HepG2 (cell line): ENCODE data around the gene ARMH3. TPM values are rescaled to one million over a fixed set of nuclear protein-coding genes. Genes with fewer than 3 reads are reported as not detected.
A peak's percentile ranks its signal among the peaks of the same experiment; 100 is the strongest.

Source experiments
- ARID3A ChIP-seq: IDR thresholded peaks from 2 replicates; pipeline ENCODE4 v1.6.1; 2012; ENCODE audit warnings: low read depth, low read length, improper control_type of control experiment
- ATF7-NPFF ChIP-seq: sonication (generic); formaldehyde crosslinking; IDR thresholded peaks from 2 replicates; pipeline ENCODE4 v1.8.1; 2023; ENCODE audit warnings: mild to moderate bottlenecking, low read depth, missing genetic modification reagents, moderate library complexity
- CREB1 ChIP-seq, 2 experiments: fragments of 450-650 bp in 1 of 2; IDR thresholded peaks; 2 replicates each; pipeline ENCODE4 v1.6.1; 2016 to 2017; ENCODE audit warnings: control low read depth in 1 of 2, mild to moderate bottlenecking in 1 of 2, missing compliant biosample characterization in 1 of 2, missing genetic modification characterization in 1 of 2
- GABPA ChIP-seq, 2 experiments: IDR thresholded peaks; 2 replicates each; pipeline ENCODE4 v1.6.1; 2011 to 2016; ENCODE audit warnings: low read depth in 2 of 2, low read length in 1 of 2, missing biosample characterization in 1 of 2, missing genetic modification characterization in 1 of 2
- HMGXB4 ChIP-seq, 2 experiments: sonication (generic) in 1 of 2; formaldehyde crosslinking in 1 of 2; IDR thresholded peaks; 2 replicates each; pipeline versions ENCODE4 v1.4.0 to v1.6.1; 2018 to 2020; ENCODE audit warnings: missing genetic modification reagents in 2 of 2, borderline replicate concordance in 1 of 2, low read depth in 1 of 2, mild to moderate bottlenecking in 1 of 2, missing biosample characterization in 1 of 2
- KMT2B ChIP-seq: IDR thresholded peaks from 2 replicates; pipeline ENCODE4 v1.6.1; 2016; ENCODE audit warnings: missing genetic modification reagents, missing compliant biosample characterization
- MED8 ChIP-seq: sonication (generic); formaldehyde crosslinking; IDR thresholded peaks from 2 replicates; pipeline ENCODE4 v1.8.1; 2023; ENCODE audit warnings: mild to moderate bottlenecking, missing genetic modification reagents; ENCODE audit not compliant: insufficient replicate concordance
- TGIF2 ChIP-seq: IDR thresholded peaks from 2 replicates; pipeline ENCODE4 v1.6.1; 2016; ENCODE audit warnings: control low read depth, missing compliant biosample characterization
- ZBED4 ChIP-seq: sonication (generic); formaldehyde crosslinking; IDR thresholded peaks from 2 replicates; pipeline ENCODE4 v1.4.0; 2020; ENCODE audit warnings: missing genetic modification reagents, borderline replicate concordance
- ZFP36L2 ChIP-seq: sonication (generic); formaldehyde crosslinking; IDR thresholded peaks from 2 replicates; pipeline ENCODE4 v1.4.0; 2020; ENCODE audit warnings: missing genetic modification reagents
- ZNF562 ChIP-seq: sonication (generic); formaldehyde crosslinking; IDR thresholded peaks from 2 replicates; pipeline ENCODE4 v1.8.0; 2022; ENCODE audit warnings: missing genetic modification reagents, borderline replicate concordance
- ZNF775 ChIP-seq: sonication (generic); formaldehyde crosslinking; IDR thresholded peaks from 2 replicates; pipeline ENCODE4 v1.4.0; 2020; ENCODE audit warnings: missing genetic modification reagents, mild to moderate bottlenecking, moderate library complexity, borderline replicate concordance
- ZNF781 ChIP-seq: sonication (generic); formaldehyde crosslinking; IDR thresholded peaks from 2 replicates; pipeline ENCODE4 v1.5.1; 2020; ENCODE audit warnings: borderline replicate concordance, mild to moderate bottlenecking, missing genetic modification reagents; ENCODE audit errors: not compliant biosample characterization
- polyA plus RNA-seq, 8 experiments: library from polyadenylated mRNA; depleted of rRNA in 3 of 8; stranded (reverse) in 7 of 8; unstranded in 1 of 8; fragments of >200 nt; fragmentation: Illumina TruSeq in 4 of 8; extraction: Trizol in 4 of 8; gene quantifications; 2 replicates each; pipeline versions ENCODE4 v1.2.1 to v1.2.3, GENCODE V29; 2011 to 2016; ENCODE audit warnings: low read depth in 4 of 8, missing spikeins in 1 of 8, mixed read lengths in 1 of 8; ENCODE audit not compliant: insufficient read depth in 1 of 8
- total RNA-seq, 5 experiments: library from RNA; depleted of rRNA; stranded (reverse); fragments of >200 nt; fragmentation: Illumina TruSeq; extraction: Trizol; gene quantifications; 2 replicates each; pipeline ENCODE4 v1.2.3, GENCODE V29; 2016; ENCODE audit warnings: low read depth in 1 of 5
- TF ChIP-seq, protein P1 (sequence below): IDR thresholded peaks from 2 replicates; pipeline ENCODE4 v1.6.1; 2016; ENCODE audit warnings: missing genetic modification reagents, missing compliant biosample characterization
- TF ChIP-seq, protein P2 (sequence below): sonication (generic); formaldehyde crosslinking; IDR thresholded peaks from 2 replicates; pipeline ENCODE4 v1.5.0; 2020; ENCODE audit warnings: missing genetic modification reagents

The ARMH3 gene
- total and polyA plus RNA-seq, 2 of the 13 experiments (the other 11 are each of a cell fraction or from before 2014, with no cell fraction given) = 8.4 to 16.9 TPM

DNA sequence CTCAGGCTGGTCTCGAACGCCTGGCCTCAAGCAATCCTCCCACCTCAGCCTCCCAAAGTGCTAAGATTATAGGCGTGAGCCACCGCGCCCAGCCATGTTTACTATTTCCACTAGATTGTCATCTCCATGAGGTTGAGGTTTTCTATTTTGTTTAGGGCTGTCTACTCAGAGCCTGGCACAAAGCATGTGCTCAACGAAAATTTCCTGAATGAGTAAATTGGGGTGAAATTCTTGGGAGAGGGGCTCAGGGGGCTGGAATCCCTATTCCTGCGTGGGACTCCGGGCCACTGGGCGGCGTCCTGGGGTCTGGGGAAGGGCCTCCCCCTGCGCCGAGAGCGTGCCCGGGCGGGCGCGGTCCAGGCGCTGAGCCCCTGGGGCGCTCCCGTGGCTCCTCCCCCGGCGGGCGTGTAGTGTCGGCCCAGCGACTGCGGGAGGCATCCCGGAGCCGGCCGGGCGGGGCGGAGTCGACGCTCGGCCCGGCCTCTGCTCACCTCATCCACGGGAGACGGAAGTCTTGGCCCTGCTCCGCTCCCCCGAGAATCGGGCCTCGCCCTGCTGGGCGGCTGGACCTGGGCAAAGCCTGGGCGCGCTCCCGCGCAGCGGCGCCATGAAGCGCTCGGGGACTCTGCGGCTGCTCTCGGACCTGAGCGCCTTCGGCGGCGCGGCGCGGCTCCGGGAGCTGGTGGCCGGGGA lies 9.0 kb upstream of the ARMH3 start, which contains the start of gene HPS6 (continued):
- peak; percentile 47; the same call in 1 of the 2 replicates for TF ChIP-seq GABPA (IDR thresholded peaks at IDR 0.05; ENCODE audit: low read depth, low read length)
- TF ChIP-seq GABPA (CRISPR knock-in tag; IDR thresholded peaks at IDR 0.05; ENCODE audit: low read depth) = peak; percentile 54; the same call in 1 of the 2 replicates
- TF ChIP-seq, protein P1, sequence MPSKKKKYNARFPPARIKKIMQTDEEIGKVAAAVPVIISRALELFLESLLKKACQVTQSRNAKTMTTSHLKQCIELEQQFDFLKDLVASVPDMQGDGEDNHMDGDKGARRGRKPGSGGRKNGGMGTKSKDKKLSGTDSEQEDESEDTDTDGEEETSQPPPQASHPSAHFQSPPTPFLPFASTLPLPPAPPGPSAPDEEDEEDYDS (CRISPR knock-in tag) = no peak; the same call in 1 of the 2 replicates
- TF ChIP-seq, protein P2, sequence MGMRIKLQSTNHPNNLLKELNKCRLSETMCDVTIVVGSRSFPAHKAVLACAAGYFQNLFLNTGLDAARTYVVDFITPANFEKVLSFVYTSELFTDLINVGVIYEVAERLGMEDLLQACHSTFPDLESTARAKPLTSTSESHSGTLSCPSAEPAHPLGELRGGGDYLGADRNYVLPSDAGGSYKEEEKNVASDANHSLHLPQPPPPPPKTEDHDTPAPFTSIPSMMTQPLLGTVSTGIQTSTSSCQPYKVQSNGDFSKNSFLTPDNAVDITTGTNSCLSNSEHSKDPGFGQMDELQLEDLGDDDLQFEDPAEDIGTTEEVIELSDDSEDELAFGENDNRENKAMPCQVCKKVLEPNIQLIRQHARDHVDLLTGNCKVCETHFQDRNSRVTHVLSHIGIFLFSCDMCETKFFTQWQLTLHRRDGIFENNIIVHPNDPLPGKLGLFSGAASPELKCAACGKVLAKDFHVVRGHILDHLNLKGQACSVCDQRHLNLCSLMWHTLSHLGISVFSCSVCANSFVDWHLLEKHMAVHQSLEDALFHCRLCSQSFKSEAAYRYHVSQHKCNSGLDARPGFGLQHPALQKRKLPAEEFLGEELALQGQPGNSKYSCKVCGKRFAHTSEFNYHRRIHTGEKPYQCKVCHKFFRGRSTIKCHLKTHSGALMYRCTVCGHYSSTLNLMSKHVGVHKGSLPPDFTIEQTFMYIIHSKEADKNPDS (CRISPR knock-in tag) = no peak
- TF ChIP-seq ZNF781 (CRISPR knock-in tag) = no peak
- TF ChIP-seq ATF7-NPFF (CRISPR knock-in tag) = no peak
- TF ChIP-seq ZNF775 = no peak
- no peak for TF ChIP-seq MED8
- TF ChIP-seq ZNF562 (CRISPR knock-in tag) = no peak
- no peak for TF ChIP-seq ZFP36L2 (CRISPR knock-in tag)
- peak; percentile 61; the same call in 1 of the 2 replicates for TF ChIP-seq CREB1 (IDR thresholded peaks at IDR 0.05)
- TF ChIP-seq CREB1 (CRISPR knock-in tag; IDR thresholded peaks at IDR 0.05) = peak; percentile 79
- no peak for TF ChIP-seq ARID3A
- 0 out of 2 replicates have a peak, but pooled peaks have one; percentile 26 for TF ChIP-seq TGIF2 (CRISPR knock-in tag)
- peak; percentile 64 to 86; a peak in 2 of 4 replicates for TF ChIP-seq HMGXB4 (CRISPR knock-in tag; IDR thresholded peaks at IDR 0.05; ENCODE audit: borderline replicate concordance in 1 of 2, low read depth in 1 of 2)
- no peak for TF ChIP-seq ZBED4 (CRISPR knock-in tag)
- no peak for TF ChIP-seq KMT2B (CRISPR knock-in tag)
